Panc1 (cell line): ENCODE results near the gene LINGO1.

Source experiments
- POLR2AphosphoS5 ChIP-seq: IDR thresholded peaks from 2 replicates; pipeline ENCODE4 v1.6.1; 2012; ENCODE audit warnings: mild to moderate bottlenecking, low read depth, low read length, moderate library complexity
- TF ChIP-seq, protein P1 (sequence below): fragments of 450-650 bp; IDR thresholded peaks from 2 replicates; pipeline ENCODE4 v1.5.1; 2017; ENCODE audit warnings: mild to moderate bottlenecking
- TF ChIP-seq, protein P2 (sequence below), 2 experiments: IDR thresholded peaks; 2 replicates each; pipeline ENCODE4 v1.6.1; 2011 to 2012; ENCODE audit warnings: low read depth in 2 of 2, control low read depth in 1 of 2, low read length in 1 of 2, mild to moderate bottlenecking in 1 of 2, moderate library complexity in 1 of 2; ENCODE audit not compliant: insufficient read depth in 1 of 2

DNA sequence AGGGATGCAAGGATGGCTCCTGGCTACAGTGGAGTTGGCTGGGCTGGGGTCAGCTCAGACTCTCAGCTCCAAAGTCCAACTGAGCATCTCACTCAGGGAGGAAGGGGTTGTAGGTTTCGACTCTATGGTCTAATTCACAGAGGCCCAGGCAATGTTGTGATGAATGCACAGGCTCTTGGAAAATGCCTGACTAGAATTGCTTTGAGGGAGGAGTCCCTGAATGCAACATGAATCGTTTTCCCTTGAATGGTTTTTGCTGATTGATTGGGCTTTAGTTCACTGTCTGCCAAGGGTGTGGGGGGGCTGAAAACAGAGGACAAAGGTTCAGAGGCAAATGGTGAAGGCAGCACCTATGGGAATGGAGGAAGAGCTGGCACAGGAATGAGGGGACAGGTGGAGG, 48.6 kb upstream of the LINGO1 start:
- no peak for TF ChIP-seq POLR2AphosphoS5
- TF ChIP-seq, protein P1, sequence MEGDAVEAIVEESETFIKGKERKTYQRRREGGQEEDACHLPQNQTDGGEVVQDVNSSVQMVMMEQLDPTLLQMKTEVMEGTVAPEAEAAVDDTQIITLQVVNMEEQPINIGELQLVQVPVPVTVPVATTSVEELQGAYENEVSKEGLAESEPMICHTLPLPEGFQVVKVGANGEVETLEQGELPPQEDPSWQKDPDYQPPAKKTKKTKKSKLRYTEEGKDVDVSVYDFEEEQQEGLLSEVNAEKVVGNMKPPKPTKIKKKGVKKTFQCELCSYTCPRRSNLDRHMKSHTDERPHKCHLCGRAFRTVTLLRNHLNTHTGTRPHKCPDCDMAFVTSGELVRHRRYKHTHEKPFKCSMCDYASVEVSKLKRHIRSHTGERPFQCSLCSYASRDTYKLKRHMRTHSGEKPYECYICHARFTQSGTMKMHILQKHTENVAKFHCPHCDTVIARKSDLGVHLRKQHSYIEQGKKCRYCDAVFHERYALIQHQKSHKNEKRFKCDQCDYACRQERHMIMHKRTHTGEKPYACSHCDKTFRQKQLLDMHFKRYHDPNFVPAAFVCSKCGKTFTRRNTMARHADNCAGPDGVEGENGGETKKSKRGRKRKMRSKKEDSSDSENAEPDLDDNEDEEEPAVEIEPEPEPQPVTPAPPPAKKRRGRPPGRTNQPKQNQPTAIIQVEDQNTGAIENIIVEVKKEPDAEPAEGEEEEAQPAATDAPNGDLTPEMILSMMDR = no peak
- TF ChIP-seq, protein P2, sequence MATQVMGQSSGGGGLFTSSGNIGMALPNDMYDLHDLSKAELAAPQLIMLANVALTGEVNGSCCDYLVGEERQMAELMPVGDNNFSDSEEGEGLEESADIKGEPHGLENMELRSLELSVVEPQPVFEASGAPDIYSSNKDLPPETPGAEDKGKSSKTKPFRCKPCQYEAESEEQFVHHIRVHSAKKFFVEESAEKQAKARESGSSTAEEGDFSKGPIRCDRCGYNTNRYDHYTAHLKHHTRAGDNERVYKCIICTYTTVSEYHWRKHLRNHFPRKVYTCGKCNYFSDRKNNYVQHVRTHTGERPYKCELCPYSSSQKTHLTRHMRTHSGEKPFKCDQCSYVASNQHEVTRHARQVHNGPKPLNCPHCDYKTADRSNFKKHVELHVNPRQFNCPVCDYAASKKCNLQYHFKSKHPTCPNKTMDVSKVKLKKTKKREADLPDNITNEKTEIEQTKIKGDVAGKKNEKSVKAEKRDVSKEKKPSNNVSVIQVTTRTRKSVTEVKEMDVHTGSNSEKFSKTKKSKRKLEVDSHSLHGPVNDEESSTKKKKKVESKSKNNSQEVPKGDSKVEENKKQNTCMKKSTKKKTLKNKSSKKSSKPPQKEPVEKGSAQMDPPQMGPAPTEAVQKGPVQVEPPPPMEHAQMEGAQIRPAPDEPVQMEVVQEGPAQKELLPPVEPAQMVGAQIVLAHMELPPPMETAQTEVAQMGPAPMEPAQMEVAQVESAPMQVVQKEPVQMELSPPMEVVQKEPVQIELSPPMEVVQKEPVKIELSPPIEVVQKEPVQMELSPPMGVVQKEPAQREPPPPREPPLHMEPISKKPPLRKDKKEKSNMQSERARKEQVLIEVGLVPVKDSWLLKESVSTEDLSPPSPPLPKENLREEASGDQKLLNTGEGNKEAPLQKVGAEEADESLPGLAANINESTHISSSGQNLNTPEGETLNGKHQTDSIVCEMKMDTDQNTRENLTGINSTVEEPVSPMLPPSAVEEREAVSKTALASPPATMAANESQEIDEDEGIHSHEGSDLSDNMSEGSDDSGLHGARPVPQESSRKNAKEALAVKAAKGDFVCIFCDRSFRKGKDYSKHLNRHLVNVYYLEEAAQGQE (IDR thresholded peaks at IDR 0.05; ENCODE audit: insufficient read depth in 1 of 2, low read depth in 2 of 2, low read length in 1 of 2) = no peak
